NCI-H82 treated with DMSO at 0.1 percent for 48 hours (cell line): Measurements from ENCODE around the gene PROZ.

Source experiments
- DNase-seq: peaks from one replicate; lab custom pipeline; 2025; ENCODE audit not compliant: unreplicated experiment; lab: John Stamatoyannopoulos, UW

PROZ gene

DNA sequence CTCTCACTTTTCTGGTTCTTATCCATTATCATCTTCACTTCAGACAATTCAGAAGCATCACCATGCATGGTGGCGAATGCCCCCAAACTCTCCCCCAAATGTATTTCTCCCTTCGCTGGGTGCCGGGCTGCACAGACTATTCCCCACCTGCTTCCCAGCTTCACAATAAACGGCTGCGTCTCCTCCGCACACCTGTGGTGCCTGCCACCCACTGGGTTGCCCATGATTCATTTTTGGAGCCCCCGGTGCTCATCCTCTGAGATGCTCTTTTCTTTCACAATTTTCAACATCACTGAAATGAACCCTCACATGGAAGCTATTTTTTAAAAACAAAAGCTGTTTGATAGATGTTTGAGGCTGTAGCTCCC lies 38.6 kb upstream of the PROZ start:
- no peak for DNase-seq

DNA sequence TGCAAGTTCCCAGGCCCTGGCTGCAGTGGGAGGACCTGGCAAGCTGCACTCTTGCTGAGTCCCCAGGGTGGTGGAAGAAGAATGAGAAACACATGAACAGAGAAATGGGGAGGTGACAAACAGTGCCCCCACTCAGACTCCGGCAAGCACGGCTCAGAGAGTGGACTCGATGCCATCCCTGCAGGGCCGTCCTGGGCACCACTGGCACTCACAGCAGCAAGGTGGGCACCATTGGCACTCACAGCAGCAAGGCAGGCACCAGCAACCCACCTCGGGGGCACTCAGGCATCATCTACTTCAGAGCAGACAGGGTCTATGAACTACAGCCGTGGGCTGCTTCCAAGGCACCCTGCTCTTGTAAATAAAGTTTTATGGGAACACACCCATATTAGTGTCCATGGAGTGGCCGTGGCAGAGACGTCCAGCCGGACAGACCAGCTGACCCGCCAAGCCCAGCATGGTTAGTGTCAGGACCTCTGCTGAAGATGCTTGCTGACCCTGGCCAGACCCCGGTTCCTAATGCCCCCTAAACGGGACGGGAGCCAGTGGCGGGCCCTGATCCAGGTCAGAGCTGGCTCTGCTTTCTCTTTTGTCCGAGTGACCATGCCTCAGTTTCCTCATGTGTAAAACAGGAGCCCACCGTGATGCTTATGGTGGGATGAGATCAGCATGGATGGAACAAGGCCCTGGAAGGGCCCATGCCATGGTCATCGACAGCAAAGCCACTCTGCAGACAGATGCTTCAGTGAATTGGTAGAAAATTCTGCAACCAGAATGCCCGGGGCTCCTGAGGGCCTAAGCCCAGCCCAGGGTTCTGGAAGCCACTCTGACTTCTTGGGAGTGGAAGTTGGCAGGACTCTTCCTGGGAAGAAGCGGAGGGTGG lies 37.9 kb upstream of the PROZ start:
- DNase-seq, result no peak

DNA sequence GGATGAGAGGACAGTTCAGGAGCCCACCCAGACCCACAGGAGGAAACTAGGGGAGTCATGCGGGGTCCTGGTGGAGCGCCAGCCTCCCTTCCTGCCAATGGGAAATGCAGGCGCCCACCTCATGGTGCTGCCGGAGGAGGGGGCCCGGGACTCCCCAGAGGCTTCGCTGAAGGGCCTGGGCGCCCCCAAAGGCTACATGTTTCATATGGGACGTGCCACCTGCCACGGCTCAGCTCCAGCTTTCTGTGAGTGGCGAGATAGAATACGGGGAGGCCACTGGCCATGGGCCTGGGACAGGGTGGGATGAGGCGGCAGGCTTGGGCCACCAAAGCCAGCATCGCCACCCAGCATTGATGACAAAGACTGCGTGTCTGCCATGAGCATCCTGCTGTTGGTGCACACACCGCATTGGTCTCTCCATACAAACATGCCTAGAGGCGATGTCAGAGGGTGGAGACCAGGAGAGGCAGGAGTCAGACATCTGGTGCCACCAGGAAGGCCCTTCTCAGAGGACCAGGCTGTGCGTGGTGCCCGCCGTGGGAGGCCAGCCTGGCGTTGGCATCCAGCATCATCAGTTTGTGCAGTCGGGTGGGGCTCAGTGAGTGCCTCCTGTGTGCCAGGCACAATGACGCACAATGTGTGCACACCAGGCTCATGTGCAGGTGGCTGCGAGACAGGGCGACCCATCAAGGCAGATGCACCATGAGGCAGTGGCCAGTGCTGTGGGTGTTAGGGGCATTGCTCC lies 37.1 kb upstream of the PROZ start:
- no peak for DNase-seq

DNA sequence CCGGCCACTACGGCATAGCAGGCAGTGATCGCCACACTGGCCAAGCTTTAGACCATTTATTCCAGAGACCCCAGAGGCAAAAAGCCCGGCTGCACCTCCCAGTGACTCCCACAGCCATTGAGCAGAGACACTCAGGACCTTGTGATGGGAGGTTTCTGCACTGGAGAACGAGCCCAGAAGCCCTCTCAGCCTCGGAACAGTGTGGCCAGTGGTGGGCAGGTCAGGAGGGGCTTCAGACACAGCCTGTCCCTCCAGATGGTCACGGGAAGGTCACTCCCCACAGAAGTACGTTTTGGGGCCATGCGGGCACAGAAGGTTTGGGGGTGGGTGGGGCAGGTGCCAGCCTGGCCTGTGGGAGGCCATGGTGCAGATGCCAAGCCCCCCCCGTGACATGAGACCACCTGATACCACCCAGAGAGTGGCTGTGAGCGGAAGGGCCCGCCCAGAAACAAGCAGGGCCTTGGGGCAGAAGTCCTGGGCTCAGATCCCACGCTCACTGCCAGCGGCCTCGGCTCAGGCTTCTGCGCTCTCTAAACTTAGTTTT lies 36.4 kb upstream of the PROZ start:
- DNase-seq, result no peak

DNA sequence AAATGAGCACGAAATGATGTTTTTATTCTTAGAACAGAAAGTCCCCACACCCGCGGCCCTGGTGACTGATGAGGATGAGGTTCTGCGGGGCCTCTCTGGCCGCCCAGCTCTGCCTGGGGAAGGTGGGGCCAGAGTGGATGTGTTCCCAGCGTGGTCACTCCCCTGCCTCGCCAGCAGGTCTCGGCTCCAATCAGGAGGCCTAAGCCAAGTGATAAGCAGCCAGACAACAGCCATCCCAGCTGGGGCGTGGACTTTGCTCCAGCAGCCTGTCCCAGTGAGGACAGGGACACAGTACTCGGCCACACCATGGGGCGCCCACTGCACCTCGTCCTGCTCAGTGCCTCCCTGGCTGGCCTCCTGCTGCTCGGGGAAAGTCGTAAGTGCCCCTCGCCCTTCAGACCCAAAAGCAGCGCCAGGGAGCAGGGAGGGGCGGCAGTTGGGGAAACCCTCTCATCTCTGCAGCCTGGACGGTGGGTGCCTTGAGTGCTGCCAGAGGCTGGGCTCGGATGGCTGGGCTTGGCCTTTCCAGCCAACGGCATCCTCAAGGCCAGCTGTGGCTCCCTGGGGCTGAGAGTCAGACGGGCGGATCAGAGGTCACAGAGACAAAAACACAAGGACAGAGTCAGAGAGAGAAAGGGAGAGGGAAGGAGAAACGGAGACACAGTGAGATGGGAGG lies 35.8 kb upstream of the PROZ start, which contains the start of gene F10:
Gene F10, plus strand, starts transcription at position 250 of the 676 bp plus-strand sequence. Its CDS starts 57 bp downstream, at position 307.
- DNase-seq, result no peak

DNA sequence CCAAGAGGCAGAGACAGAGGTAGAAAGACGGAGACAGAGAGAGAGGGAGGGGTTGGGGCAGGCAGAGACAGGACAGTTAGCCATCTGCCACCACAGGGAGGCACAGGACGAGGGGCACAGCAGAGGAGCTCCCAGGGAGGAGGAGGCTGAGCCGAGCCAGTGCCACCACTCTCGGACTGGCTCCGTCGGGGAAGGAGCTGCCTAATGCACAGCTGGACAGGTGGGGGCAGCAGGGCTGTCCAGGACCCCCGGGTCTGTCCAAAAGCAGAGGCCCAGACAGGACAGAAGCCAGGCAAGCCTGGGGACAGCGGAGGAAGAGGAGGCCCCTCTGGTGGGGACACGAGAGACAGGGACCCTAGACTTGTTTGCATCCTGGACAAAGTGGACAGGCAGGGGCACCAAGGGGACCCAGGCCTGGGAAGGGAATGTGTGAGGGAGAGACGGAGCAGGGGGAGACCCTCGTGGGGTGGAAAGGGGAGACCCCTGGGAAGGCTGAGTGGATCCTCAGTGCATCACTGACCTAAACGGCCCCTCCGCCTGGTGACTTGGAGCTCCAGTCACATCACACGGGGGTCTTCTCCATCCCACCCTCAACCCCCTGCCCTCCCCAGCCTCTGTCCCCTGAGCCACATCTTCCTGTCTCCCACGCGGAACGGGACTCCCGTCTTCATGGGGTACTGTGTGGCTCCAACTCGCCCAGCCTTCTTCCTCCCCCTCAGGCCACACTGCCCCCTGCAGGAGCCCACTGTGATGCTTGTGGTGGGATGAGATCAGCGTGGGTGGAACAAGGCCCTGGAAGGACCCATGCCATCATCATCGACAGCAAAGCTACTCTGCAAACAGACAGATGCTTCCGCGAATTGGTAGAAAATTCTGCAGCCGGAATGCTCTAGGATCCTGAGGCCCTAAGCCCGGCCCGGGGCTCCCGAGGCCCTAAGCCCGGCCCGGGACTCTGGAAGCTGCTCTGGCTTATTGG lies 34.9 kb upstream of the PROZ start:
- no peak for DNase-seq

DNA sequence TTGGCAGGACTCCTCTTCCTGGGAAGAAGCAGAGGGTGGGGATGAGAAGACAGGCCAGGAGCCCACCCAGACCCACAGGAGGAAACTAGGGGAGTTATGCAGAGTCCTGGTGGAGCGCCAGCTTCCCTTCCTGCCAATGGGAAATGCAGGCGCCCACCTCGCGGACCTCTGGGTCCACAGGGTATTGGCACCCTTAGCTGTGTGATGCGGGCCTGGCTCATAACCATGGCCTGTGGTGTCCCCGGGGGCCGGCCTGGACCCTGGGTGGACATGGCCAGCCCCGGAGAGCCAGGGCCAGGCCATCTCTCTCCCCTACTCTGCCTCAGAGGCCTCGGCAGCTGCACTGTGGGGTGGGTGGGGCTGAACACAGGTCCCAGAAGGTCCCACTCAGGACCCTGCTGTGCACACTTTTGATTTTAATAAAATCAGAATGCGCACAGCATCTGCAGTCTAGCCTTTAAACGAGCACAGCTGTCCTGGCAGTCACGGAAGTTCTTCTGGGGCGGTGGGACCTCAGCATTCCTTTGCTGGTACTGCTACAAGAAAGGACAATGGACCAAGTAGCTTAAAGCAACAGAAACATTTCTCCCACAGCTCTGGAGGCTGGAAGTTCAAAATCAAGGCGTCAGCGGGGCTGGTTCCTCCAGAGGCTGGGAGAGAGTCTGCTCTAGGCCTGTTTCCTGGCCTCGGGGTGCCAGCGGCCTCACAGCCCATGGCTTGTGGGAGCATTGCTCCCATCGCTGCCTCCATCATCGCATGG lies 34.1 kb upstream of the PROZ start:
- no peak for DNase-seq

DNA sequence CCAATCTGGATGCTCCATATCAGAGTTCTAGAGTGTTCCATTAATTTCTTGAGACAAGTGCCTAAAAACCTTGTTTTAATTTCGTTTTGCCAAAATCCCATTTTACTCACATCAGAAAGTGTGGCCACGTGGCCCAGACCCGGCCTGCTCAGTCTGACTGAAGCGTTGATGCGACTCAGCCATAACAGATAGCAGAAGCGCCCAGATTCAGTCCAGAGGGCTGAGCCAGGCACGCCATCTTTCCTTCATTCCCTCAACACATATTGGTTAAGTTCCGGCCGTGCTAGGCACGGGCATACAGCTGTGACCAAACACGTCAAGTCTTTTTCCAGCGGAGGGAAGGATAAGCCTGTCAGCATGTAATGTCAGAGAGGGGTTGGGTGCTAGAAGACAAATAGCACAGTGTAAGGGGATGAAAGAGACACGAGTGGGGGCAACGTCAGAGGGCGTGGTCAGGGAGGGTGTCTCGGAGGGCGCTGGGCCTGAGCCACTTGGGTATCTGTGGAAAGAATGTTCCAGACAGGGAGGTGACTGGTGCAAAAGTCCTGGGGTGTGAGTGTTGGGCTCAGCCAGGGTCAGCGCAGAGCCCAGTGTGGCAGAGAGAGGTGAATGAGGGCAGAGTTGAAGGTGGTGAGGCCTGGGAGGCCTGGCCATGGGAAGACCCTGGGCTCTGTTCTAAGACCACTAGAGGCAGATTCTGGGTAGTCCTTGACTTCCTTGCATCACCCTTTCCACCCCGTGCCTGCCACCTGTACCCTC lies 32.8 kb upstream of the PROZ start:
- no peak for DNase-seq

DNA sequence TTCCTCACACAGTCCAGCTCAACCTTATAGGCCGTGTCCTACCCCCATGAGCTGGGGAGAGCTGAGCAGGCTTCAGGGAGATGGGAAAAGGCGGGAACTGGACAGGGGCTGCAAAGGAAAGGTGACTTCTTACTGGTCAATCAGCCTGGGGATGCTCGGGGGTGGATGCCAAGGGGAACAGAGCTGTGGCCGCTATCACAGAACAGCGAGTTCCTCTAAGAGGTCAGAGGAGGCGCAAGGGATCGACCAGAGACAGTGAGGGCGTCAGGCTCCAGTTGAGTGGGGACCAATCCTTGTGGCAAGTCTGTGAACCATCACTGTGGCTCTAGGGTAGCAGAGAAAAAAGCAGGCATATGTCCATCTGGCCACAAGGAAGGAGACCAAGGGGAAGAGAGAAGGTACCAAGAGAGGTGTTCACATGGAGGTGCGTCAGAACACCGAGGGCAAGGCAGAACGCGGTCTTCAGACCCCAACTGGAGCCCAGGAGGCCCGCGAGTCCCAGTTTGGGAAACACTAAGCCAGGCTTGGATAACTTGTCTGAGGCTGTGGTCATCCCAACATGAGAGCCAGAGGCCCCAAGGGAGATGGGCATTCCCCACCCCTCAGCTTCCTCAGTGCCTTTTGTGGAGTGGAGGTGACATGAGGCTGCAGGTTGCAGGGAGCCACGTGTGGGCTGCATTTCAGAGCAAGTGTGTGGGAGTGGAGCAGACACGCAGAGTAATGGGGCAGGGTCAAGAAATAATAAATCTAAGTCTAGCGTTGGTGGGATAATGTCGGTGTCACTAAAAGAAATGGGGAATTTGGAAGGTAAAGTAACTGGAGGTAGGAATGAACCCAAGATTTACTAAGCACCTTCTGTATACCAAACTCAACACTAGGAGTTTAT lies 31.9 kb upstream of the PROZ start:
- DNase-seq, result no peak

DNA sequence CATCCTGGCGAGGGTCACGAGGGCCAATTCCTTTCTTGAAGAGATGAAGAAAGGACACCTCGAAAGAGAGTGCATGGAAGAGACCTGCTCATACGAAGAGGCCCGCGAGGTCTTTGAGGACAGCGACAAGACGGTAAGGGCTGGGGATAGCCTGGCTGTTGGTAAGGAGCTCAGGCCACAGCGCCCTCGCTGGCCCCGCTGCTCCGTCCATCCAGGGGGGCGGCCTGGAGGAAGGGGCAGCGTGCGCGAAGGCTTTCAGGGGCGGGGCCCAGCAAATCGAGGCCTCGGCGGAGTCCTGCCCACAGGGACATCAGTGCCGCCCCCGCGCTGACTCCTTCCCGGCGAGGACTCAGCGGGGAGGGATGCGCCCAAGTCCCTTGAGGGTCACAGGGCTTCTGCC lies 29.0 kb upstream of the PROZ start:
- DNase-seq, result no peak

DNA sequence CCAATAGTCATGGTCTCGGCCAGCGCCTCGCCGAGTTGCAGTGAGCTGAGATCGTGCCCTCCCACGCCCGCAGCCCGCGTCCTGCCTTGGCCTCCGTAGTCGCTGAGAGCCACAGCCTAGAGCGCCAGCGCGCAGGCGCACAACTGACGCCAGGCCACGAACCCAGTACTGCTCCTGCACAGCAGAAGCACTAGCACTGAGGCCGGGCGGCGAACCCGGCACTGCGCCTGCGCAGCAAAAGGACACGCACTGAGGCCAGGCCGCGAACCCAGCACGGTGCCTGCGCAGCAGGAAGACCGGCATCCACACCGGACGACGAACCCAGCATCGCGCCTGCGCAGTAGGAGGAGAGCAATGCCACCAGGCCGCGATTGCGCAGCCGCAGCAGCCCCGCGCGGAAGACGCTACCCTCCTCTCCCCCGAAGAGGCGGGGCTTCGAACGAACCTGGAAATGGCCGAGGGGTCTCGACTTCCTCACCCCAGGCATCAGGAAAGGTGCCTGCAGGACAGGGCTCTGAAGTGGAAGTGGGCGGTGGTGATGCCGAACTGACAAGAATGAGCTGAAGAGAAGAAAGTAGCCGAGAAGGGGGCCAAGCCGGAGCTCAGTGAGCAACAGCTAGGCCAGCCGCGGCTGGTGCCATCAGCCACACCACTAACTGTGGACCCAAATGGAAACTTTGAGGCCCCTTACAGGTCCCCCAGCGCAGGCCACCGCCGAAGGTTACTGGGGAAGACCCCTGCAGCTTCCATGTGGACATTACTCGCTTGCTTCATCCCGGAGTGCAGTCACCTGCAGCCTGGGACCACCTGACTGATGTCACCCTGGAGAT lies 28.3 kb upstream of the PROZ start:
- DNase-seq, result no peak

DNA sequence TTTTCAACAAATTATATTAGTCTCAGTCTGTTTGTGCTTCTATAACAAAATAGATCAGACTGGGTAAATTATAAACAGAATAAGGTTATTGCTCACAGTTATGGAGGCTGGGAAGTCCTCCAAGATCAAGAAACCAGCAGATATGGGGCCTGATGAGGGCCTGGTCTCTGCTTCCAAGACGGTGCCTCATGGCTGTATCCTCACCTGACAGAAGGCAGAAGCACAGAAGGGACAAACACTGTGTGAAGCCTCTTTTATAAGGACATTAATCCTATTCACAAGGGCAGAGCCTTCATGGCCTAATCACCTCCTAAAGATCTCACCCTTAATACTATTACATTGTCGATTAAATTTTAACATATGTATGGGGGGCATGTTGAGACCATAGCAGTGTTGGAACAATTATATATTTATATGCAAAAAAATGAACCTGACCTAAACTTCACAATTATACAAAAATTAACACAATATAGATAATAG lies 23.1 kb upstream of the PROZ start:
- DNase-seq, result peak; percentile 65

DNA sequence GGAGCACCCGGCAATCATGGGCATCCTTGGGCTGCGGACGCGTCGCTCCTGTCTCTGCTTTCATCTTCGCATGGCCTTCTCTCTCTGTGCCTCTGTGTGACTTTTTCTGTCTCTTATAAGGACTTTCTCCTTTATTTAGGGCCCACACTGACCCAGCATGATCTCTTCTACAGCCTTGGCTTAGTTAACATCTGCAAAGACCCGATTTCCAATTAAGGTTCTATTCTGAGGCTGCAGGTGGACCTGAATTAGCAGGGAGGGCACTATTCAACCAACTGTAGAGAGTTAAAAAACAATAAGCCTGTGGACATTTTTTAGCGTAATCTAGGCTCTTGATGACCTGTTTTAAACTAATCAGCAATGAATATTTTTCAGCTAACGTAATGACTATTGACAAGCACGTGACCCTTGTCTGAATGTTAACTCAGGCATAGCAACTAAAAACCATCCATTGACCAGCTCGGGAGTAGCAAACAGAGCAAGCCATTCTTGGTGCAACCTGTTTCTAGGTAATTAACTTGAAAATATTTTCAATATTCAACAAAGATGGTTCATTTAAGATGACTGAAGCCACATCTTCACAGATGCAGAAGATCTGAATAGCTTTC lies 20.7 kb upstream of the PROZ start:
- DNase-seq, result no peak

DNA sequence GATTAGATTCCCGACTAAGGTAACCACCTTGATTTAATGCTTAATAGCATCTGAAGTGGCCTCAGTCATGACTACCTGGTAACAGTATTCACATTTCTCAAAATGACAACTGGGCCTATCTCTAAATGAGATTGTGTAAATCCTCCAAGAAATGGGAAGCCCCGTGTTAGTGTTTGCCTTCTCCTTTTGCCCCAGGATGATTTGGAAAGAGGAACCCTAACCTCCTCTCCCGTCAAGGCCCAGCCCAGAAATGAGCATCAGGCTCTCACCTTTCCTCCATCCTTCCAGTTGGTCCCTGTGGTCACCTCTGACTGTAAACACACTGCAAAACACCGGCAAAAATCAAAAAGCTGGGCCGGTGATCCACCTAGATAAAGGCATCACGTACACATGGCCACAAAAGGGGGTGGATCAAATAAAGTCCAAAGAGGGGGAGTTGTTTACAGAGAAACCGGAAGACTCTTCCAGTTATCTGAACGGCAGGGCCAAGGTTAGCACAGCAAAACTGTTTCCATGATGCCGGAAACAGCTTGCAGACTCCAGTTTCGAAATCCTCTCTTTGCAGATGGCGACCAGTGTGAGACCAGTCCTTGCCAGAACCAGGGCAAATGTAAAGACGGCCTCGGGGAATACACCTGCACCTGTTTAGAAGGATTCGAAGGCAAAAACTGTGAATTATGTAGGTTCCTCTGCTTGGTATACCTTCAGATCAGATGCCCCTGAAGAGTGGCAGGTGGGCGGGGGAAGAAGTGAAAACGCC lies 19.5 kb upstream of the PROZ start:
- DNase-seq, result no peak

DNA sequence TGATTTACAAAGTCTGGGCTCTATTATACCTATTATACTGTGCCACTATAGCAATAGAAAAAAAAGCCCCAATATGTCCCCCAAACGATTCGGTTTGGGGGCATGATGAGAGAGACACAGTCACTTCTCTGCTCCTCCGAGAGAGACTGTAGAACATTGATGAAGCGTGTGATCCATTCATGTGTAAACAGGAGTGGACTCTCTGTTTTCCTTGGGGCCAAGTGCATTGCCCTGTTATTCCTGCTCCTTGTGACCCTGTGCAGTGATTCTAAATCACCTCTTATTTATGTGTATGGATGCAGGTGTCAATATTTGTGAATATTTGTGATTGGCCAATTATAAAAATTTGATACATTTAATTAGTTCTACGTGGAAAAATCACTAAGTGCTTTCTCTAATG lies 18.9 kb upstream of the PROZ start:
- no peak for DNase-seq
